Gastrocnemius medialis (tissue), 4 donors: ENCODE data around the gene KIF3C. TPM values are rescaled to one million over a fixed set of nuclear protein-coding genes. Genes with fewer than 3 reads are reported as not detected.

ENCODE experiments used
- ATAC-seq, 2 donors: fragments of 150-250 bp; one replicate each; pipeline ENCODE4 v1.9.1; 2016
- DNase-seq, 2 donors: peaks; one replicate each; pipeline ENCODE4 v3.0.0-alpha.2; 2019
- H3K27ac ChIP-seq, 4 donors: fragments of 200-600 bp; sonication (generic); 1 replicate in 1 of 4; 2 replicates in 3 of 4; pipeline ENCODE4 v1.5.1; 2016 to 2018; ENCODE audit warnings: mild to moderate bottlenecking in 2 of 4, moderate library complexity in 1 of 4
- H3K27me3 ChIP-seq, 3 donors: fragments of 200-600 bp; sonication (generic) in 2 of 3; 1 replicate in 1 of 3; 2 replicates in 2 of 3; pipeline versions ENCODE4 v1.5.1 to v1.6.0; 2016 to 2019; ENCODE audit warnings: mild to moderate bottlenecking in 1 of 3, moderate library complexity in 1 of 3
- H3K36me3 ChIP-seq, 2 donors: fragments of 200-600 bp; sonication (generic) in 1 of 2; one replicate each; pipeline ENCODE4 v1.5.1; 2017 to 2018
- H3K4me1 ChIP-seq, 2 donors: fragments of 200-600 bp; sonication (generic) in 1 of 2; one replicate each; pipeline ENCODE4 v1.5.1; 2016 to 2017; ENCODE audit warnings: mild to moderate bottlenecking in 2 of 2
- H3K4me3 ChIP-seq, 4 donors: fragments of 200-600 bp; sonication (generic) in 3 of 4; 1 replicate in 1 of 4; 2 replicates in 3 of 4; pipeline ENCODE4 v1.5.1; 2016 to 2019; ENCODE audit warnings: mild to moderate bottlenecking in 2 of 4
- H3K9me3 ChIP-seq, 3 donors: fragments of 200-600 bp; sonication (generic) in 2 of 3; 1 replicate in 1 of 3; 2 replicates in 2 of 3; pipeline ENCODE4 v1.5.1; 2016 to 2019
- POLR2A ChIP-seq, 2 donors: fragments of 450-650 bp; IDR thresholded peaks; one replicate each; pipeline ENCODE4 v1.6.1; 2017; ENCODE audit warnings: antibody characterized with exemption in 2 of 2, mild to moderate bottlenecking in 2 of 2, moderate library complexity in 2 of 2
- in situ Hi-C, 4 donors: fragments of 200-750 bp; cut with MboI; loops; one replicate each; pipeline versions ENCODE4 v1.15.0 to v1.8.0; 2017; ENCODE audit warnings: low sequenced_read_pairs in 4 of 4
- intact Hi-C: fragments of 100-400 bp; cut with DNase I; formaldehyde crosslinking; loops from one replicate; pipeline ENCODE4 v1.15.1; 2023; ENCODE audit warnings: low total_unique reads
- total RNA-seq, 4 donors: library from RNA; depleted of rRNA; stranded (reverse); fragments of >200 nt; gene quantifications; one replicate each; pipeline versions ENCODE4 v1.1.0 to v1.2.3, GENCODE V29; 2016
- TF ChIP-seq, protein P1 (sequence below), 5 experiments: fragments of 450-650 bp in 3 of 5; fragments of 200-600 bp in 2 of 5; sonication (generic) in 2 of 5; IDR thresholded peaks in 4 of 5; conservative IDR thresholded peaks in 1 of 5; 1 replicate in 4 of 5; 2 replicates in 1 of 5; pipeline ENCODE4 v1.5.1; 2016 to 2019; ENCODE audit warnings: antibody characterized with exemption in 5 of 5, mild to moderate bottlenecking in 3 of 5, moderate library complexity in 3 of 5

KIF3C gene
- total RNA-seq, 4 donors from 2014 or later, result 1.1 to 4.4 (median 2.1) TPM

DNA sequence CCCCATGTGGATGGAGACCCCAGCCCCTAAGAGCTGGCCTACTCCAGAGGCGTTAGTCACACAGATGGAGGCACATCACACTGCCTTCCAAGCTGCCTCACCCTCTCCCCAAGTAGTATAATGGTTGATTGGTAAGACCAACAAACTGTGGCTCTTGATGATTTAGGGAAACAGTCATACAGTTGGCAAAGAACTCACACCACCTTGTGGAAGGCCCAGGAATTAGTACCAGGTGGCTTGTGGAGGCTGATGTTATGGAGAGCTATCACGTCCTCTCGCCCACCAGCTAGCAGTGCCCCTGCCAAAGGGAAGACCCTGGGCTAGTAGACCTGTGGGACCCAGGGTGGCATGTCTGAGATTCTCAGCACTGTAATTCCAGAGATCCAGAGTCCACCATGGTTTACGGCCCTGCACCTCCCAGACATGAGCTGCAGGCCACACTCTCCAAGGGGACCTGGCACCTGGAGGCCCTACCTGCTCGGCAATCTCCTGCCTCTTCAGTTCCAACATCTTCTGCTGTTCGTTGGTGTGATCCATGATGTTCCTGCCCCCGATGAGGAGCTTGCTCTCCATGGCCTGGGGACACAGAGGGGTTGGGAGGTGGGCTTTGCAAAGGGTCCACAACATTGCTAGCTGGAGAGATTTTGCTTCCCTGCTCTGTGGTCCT is 26.3 kb downstream of the KIF3C start:
- Histone ChIP-seq H3K27ac (no peak overlapping the region), H3K36me3 (no peaks in the 10 kb centered on the region), H3K27me3 (no peaks in the 10 kb centered on the region), H3K4me3 (no peak overlapping the region), H3K4me1 (peaks cover 0 to 5% of the 10 kb centered on the region in 2 donors), H3K9me3 (no peaks in the 10 kb centered on the region)
- ATAC-seq (no peak), DNase-seq (no peak)
- in situ Hi-C loops (loop anchor here (10.0 to 25.0 kb wide), 2 partner anchors 189 to 381 kb away; partner anchors contain the start of genes ADGRF3 (in 3 of the 4) and SELENOI (in 3 of the 4)), intact Hi-C loops (no loop called here)
- TF ChIP-seq POLR2A (IDR thresholded peaks at IDR 0.05), result no peak
- TF ChIP-seq, protein P1, sequence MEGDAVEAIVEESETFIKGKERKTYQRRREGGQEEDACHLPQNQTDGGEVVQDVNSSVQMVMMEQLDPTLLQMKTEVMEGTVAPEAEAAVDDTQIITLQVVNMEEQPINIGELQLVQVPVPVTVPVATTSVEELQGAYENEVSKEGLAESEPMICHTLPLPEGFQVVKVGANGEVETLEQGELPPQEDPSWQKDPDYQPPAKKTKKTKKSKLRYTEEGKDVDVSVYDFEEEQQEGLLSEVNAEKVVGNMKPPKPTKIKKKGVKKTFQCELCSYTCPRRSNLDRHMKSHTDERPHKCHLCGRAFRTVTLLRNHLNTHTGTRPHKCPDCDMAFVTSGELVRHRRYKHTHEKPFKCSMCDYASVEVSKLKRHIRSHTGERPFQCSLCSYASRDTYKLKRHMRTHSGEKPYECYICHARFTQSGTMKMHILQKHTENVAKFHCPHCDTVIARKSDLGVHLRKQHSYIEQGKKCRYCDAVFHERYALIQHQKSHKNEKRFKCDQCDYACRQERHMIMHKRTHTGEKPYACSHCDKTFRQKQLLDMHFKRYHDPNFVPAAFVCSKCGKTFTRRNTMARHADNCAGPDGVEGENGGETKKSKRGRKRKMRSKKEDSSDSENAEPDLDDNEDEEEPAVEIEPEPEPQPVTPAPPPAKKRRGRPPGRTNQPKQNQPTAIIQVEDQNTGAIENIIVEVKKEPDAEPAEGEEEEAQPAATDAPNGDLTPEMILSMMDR (IDR thresholded peaks at IDR 0.05 in 4 of 5, conservative IDR thresholded peaks at IDR 0.05 in 1 of 5), result no peak

DNA sequence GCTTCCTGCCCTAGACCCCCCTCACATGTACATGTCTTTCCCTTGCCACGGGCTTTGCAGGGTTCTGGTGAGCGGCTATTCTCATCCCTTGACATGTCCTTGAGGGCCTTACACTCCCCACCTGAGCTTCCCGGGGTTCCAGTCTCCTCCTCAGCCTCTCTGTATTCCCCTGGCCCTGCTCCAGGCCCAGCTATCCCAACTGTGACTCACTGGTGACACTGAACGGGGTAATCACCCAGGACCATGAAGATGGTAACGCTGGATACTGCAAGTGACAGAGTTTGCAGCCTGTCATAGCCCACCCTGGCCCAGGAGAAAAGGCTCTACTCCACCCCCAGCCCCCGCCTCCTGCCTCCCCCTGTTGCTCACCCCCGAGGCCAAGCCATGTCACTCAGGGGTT is 27.3 kb downstream of the KIF3C start:
- Histone ChIP-seq H3K36me3 (no peaks in the 10 kb centered on the region), H3K4me1 (no peaks in the 10 kb centered on the region), H3K9me3 (no peaks in the 10 kb centered on the region), H3K4me3 (no peak overlapping the region), H3K27ac (no peak overlapping the region), H3K27me3 (no peaks in the 10 kb centered on the region)
- intact Hi-C loops (no loop called here), in situ Hi-C loops (loop anchor here (10.0 to 25.0 kb wide), 2 partner anchors 190 to 382 kb away; partner anchors contain the start of genes ADGRF3 (in 3 of the 4) and SELENOI (in 3 of the 4))
- DNase-seq, result no peak
- ATAC-seq, result no peak
- no peak for TF ChIP-seq POLR2A (IDR thresholded peaks at IDR 0.05)
- TF ChIP-seq, protein P1 (IDR thresholded peaks at IDR 0.05 in 4 of 5, conservative IDR thresholded peaks at IDR 0.05 in 1 of 5), result no peak

DNA sequence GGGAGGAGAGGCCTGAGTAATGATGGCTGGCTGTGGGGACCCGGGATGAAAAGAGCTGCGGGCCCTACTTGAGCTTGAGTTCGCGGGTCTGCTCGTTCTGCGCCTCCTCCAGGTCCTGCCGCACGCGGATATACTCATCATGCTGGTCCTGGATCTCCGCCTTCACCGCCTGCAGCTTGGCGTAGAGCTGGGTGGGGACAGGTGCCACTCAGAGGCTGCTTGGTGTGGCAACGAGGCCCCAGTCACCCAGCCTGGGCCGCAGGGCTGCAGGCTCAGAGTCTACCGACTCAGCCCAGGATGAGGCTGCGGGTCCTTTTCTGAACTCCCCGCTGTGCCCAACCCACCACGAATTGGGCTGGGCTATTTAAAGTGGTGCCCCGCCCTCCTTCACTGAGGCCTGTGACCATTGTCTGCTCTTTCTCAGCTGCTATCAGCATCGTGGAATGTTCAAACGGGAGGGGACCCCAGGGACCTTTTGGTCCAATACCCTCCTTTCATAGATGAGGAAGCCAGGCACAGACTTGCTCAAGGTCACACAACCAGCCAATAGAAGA is 28.0 kb downstream of the KIF3C start:
- no peaks in the 10 kb centered on the region for H3K4me1 ChIP-seq
- in situ Hi-C loops, result loop anchor here (10.0 to 25.0 kb wide), 2 partner anchors 191 to 383 kb away; partner anchors contain the start of genes ADGRF3 (in 3 of the 4) and SELENOI (in 3 of the 4)
- intact Hi-C loops, result loop anchor here (5.0 kb wide), 1 partner anchor 38 kb away; no protein-coding TSS in a partner anchor
- no peaks in the 10 kb centered on the region for H3K9me3 ChIP-seq
- no peak overlapping the region for H3K27ac ChIP-seq
- H3K4me3 ChIP-seq, result no peak overlapping the region
- ATAC-seq (no peak), DNase-seq (no peak)
- no peaks in the 10 kb centered on the region for H3K36me3 ChIP-seq
- TF ChIP-seq POLR2A (IDR thresholded peaks at IDR 0.05), result no peak
- TF ChIP-seq, protein P1 (IDR thresholded peaks at IDR 0.05 in 4 of 5, conservative IDR thresholded peaks at IDR 0.05 in 1 of 5), result no peak
- H3K27me3 ChIP-seq, result no peaks in the 10 kb centered on the region

DNA sequence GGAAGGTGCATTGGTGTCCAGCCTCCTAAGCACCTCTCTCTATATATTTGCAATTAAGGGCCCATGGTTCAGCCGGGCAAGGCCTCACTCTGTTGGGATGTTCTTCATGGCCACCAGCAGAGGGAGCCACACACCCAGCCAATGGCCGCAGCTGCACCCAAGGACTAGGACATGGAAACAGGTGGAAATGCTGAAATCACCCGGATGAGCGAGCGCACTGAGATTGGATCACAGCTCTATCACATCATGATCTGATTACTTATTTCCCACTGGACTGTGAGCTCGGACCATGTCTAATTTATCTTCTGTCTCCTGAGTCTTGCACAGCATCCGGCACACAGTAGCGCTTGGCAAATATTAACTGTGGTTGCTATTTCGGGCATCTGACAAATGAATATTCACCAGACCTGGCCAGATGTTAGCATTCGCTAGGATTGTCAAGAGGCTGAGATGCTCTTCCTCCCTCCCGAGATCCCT is 31.2 kb downstream of the KIF3C start:
- in situ Hi-C loops, result loop anchor here (10.0 to 25.0 kb wide), 2 partner anchors 194 to 386 kb away; partner anchors contain the start of genes ADGRF3 (in 3 of the 4) and SELENOI (in 3 of the 4)
- H3K27ac ChIP-seq, result peak overlapping the region in 2 of 4 donors; percentile 29 to 48
- no peak overlapping the region for H3K4me3 ChIP-seq

More for the DNA sequence above, 31.2 kb downstream of the KIF3C start:
- Histone ChIP-seq H3K27me3 (no peaks in the 10 kb centered on the region), H3K36me3 (no peaks in the 10 kb centered on the region), H3K9me3 (no peaks in the 10 kb centered on the region), H3K4me1 (no peaks in the 10 kb centered on the region)
- ATAC-seq (peak; percentile 91 to 97), DNase-seq (peak; percentile 59 to 71)
- TF ChIP-seq, protein P1 (IDR thresholded peaks at IDR 0.05 in 4 of 5, conservative IDR thresholded peaks at IDR 0.05 in 1 of 5), result peak; percentile 90 to 95 (median 92)
- no peak for TF ChIP-seq POLR2A (IDR thresholded peaks at IDR 0.05)
- intact Hi-C loops, result loop anchor here (1.0 to 5.0 kb wide), 4 partner anchors 41 to 380 kb away; no protein-coding TSS in a partner anchor
